Heart left ventricle (tissue), 16 donors: ENCODE data around the gene CCM2. TPM values are rescaled to one million over a fixed set of nuclear protein-coding genes. Genes with fewer than 3 reads are reported as not detected.

ENCODE experiments used
- ATAC-seq, 4 donors: fragments of 200-7000 bp; cut with Tn5 transposase; one replicate each; pipeline ENCODE4 v1.9.1; 2020 to 2022; ENCODE audit warnings: moderate library complexity in 4 of 4, mild to moderate bottlenecking in 3 of 4, moderate number of reproducible peaks in 1 of 4
- DNase-seq, 5 donors: peaks; one replicate each; pipeline ENCODE4 v3.0.0-alpha.2; 2020
- H3K27ac ChIP-seq, 12 donors: fragments of 200-600 bp; sonication (generic) in 4 of 12; one replicate each; pipeline versions ENCODE4 v1.5.0 to v1.8.0; 2016 to 2022; ENCODE audit warnings: mild to moderate bottlenecking in 2 of 12
- H3K27me3 ChIP-seq, 9 donors: fragments of 200-600 bp; sonication (generic) in 2 of 9; one replicate each; pipeline versions ENCODE4 v1.5.1 to v1.8.0; 2016 to 2022; ENCODE audit warnings: mild to moderate bottlenecking in 3 of 9
- H3K36me3 ChIP-seq, 9 donors: fragments of 200-600 bp; sonication (generic) in 2 of 9; one replicate each; pipeline versions ENCODE4 v1.5.0 to v1.8.0; 2018 to 2022; ENCODE audit warnings: mild to moderate bottlenecking in 2 of 9
- H3K4me1 ChIP-seq, 12 donors: fragments of 200-600 bp; sonication (generic) in 4 of 12; one replicate each; pipeline versions ENCODE4 v1.5.0 to v1.8.0; 2016 to 2022; ENCODE audit warnings: mild to moderate bottlenecking in 3 of 12
- H3K4me3 ChIP-seq, 12 donors: fragments of 200-600 bp; sonication (generic) in 4 of 12; one replicate each; pipeline versions ENCODE4 v1.5.0 to v1.8.0; 2017 to 2022; ENCODE audit warnings: mild to moderate bottlenecking in 9 of 12, moderate library complexity in 4 of 12
- H3K9me3 ChIP-seq, 12 donors: fragments of 200-600 bp; sonication (generic) in 4 of 12; one replicate each; pipeline versions ENCODE4 v1.5.0 to v1.8.0; 2016 to 2022; ENCODE audit warnings: mild to moderate bottlenecking in 1 of 12
- CTCF ChIP-seq, 12 donors: fragments of 200-600 bp; sonication (generic) in 4 of 12; IDR thresholded peaks; one replicate each; pipeline versions ENCODE4 v1.5.0 to v1.8.0; 2018 to 2022; ENCODE audit warnings: antibody characterized with exemption in 12 of 12, mild to moderate bottlenecking in 5 of 12
- POLR2A ChIP-seq, 2 donors: fragments of 450-650 bp; IDR thresholded peaks; one replicate each; pipeline ENCODE4 v1.6.1; 2017; ENCODE audit warnings: antibody characterized with exemption in 2 of 2, mild to moderate bottlenecking in 2 of 2, moderate library complexity in 2 of 2
- WGBS, 4 donors: extraction: QIAGEN DNeasy Blood & Tissue Kit in 2 of 4; methylation state at CpG; one replicate each; pipeline versions ENCODE4 v1.1.5 to v1.1.7; 2013 to 2018; 5-methylcytosine and 5-hydroxymethylcytosine counted together
- intact Hi-C, 10 donors: fragments of 100-400 bp; cut with DNase I; formaldehyde crosslinking; loops; one replicate each; pipeline versions ENCODE4 v1.11.1 to v1.14.2; 2022
- polyA plus RNA-seq, 2 donors: library from polyadenylated mRNA; stranded (reverse); fragments of 200-250 nt; gene quantifications; one replicate each; pipeline ENCODE4 v1.2.3, GENCODE V29; 2013
- total RNA-seq, 9 donors: library from RNA; depleted of rRNA in 2 of 9; stranded (reverse); fragments of >200 nt in 2 of 9; fragmentation: NEBNext Ultra II Directional in 3 of 9; extraction: Animal tissue kit (Norgen Biotek cat#: 25700) in 3 of 9; gene quantifications; one replicate each; pipeline versions ENCODE4 v1.1.0 to v1.2.4, GENCODE V29; 2016 to 2023
- donor health status: ischemic (EF 13 %, LVEDD 7.1; RV severe dilation, severe dysfunction).
- donor health status: healthy with polysubstance abuse.
- donor health status: DM: no; HTN: yes; CAD: no.
- donor health status: DM: no; HTN: no; CAD: no.
- donor health status: ischemic (EF 25% LVEDD 6.9; RV normal size, moderate dysfunction).
- donor health status: ischemic (EF 25% LVEDD 5.7; RV mildly dilated, moderate dysfunction).
- donor health status: healthy.
- donor health status: DM: yes; HTN: yes; CAD: no.
- donor health status: ischemic (EF 35%, LVEDD 5.7; RV mildly dilated, moderate dysfunction).
- donor health status: nonischemic (EF 11% LVEDD 7.7; RV severe dilation, severe dysfunction).
- donor health status: DM: yes; HTN: yes; CAD: no.
- donor health status: PGD.
- donor health status: ischemic (EF 29% LVEDD 5.4; RV normal size, mild dysfunction).
- donor health status: nonischemic (EF 23%, LVEDD 6.1; RV moderate dilation, normal function).

The CCM2 gene
- total and polyA plus RNA-seq, 11 donors = 24.7 to 68.2 (median 35.3) TPM

- H3K4me1 ChIP-seq = peaks cover 0 to 49% (median 0%) of the 10 kb centered on the region in 12 donors
- H3K27me3 ChIP-seq = no peaks in the 10 kb centered on the region
- WGBS, 4 donors = 96 to 97% (median 96%) methylated on average over 3 of the region's 3 CpGs
- H3K27ac ChIP-seq = no peak overlapping the region
- no peak for DNase-seq
- H3K36me3 ChIP-seq = peaks cover 0 to 41% (median 16%) of the 10 kb centered on the region in 9 donors
- ATAC-seq = no peak
- no peaks in the 10 kb centered on the region for H3K9me3 ChIP-seq
- TF ChIP-seq POLR2A (IDR thresholded peaks at IDR 0.05) = no peak
- no peak for TF ChIP-seq CTCF (IDR thresholded peaks at IDR 0.05)
- H3K4me3 ChIP-seq = no peak overlapping the region
- intact Hi-C loops = no loop called here
Observed at GRCh38 chr7:45060295-45060694, 60.3 kb downstream of the CCM2 start.

- 93 to 100% (median 97%) methylated on average over 2 of the region's 2 CpGs for WGBS, 4 donors
- intact Hi-C loops = no loop called here
- no peaks in the 10 kb centered on the region for H3K27me3 ChIP-seq
- no peak for ATAC-seq
- no peak overlapping the region for H3K27ac ChIP-seq
- TF ChIP-seq POLR2A (IDR thresholded peaks at IDR 0.05) = no peak
- no peak for TF ChIP-seq CTCF (IDR thresholded peaks at IDR 0.05)
- H3K36me3 ChIP-seq = peaks cover 0 to 52% (median 25%) of the 10 kb centered on the region in 9 donors
- no peaks in the 10 kb centered on the region for H3K9me3 ChIP-seq
- H3K4me1 ChIP-seq = peaks cover 0 to 49% (median 0%) of the 10 kb centered on the region in 12 donors
- no peak overlapping the region for H3K4me3 ChIP-seq
- no peak for DNase-seq
Observed at GRCh38 chr7:45061352-45061751, 61.4 kb downstream of the CCM2 start.

- Histone ChIP-seq H3K27ac (no peak overlapping the region), H3K4me1 (peaks cover 0 to 49% (median 0%) of the 10 kb centered on the region in 12 donors), H3K36me3 (peaks cover 0 to 57% (median 29%) of the 10 kb centered on the region in 9 donors), H3K4me3 (no peak overlapping the region), H3K9me3 (no peaks in the 10 kb centered on the region), H3K27me3 (no peaks in the 10 kb centered on the region)
- intact Hi-C loops = no loop called here
- DNase-seq = no peak
- no peak for ATAC-seq
- TF ChIP-seq CTCF (IDR thresholded peaks at IDR 0.05) (no peak), POLR2A (IDR thresholded peaks at IDR 0.05) (no peak)
- WGBS, 4 donors = 83 to 93% (median 90%) methylated on average over 1 of the region's 1 CpG
Observed at GRCh38 chr7:45061806-45062425, 61.9 kb downstream of the CCM2 start.

- Histone ChIP-seq H3K27me3 (no peaks in the 10 kb centered on the region), H3K4me1 (peaks cover 0 to 43% (median 0%) of the 10 kb centered on the region in 12 donors), H3K36me3 (peaks cover 0 to 80% (median 49%) of the 10 kb centered on the region in 9 donors), H3K27ac (no peak overlapping the region), H3K4me3 (no peak overlapping the region), H3K9me3 (no peaks in the 10 kb centered on the region)
- no peak for TF ChIP-seq POLR2A (IDR thresholded peaks at IDR 0.05)
- no peak for TF ChIP-seq CTCF (IDR thresholded peaks at IDR 0.05)
- intact Hi-C loops = no loop called here
- 89 to 95% (median 90%) methylated on average over 16 of the region's 16 CpGs for WGBS, 4 donors
- DNase-seq = no peak
- no peak for ATAC-seq
Observed at GRCh38 chr7:45064047-45064725, 64.2 kb downstream of the CCM2 start.
